ENCODE data around the gene DHFR2. TPM values are rescaled to one million over a fixed set of nuclear protein-coding genes. Genes with fewer than 3 reads are reported as not detected.
"Not testable (repeated sequence)": the region's sequence is repeated elsewhere in the genome, so short reads cannot be mapped to it uniquely, and the experiment has no call there.

The DHFR2 gene
- total RNA-seq = 2.9 TPM
- polyA plus RNA-seq = 1 to 10 TPM; 4.2 to 6.7 (median 4.9) TPM

- H3K9me3 Mint-ChIP-seq = no peaks in the 10 kb centered on the region
- H3K27me3 Mint-ChIP-seq = no peaks in the 10 kb centered on the region
- H3K27me3 ChIP-seq (ENCODE audit: control insufficient read depth, insufficient read depth, low read length) = no peaks in the 10 kb centered on the region
- H3K36me3 Mint-ChIP-seq = peaks cover 51% of the 10 kb centered on the region
- H3K4me3 Mint-ChIP-seq = peak within 1 kb of the TSS; percentile 96 to 99 (median 99)
- H3K36me3 ChIP-seq (ENCODE audit: control insufficient read depth, insufficient read depth, low read length) = peaks cover 6% of the 10 kb centered on the region
- ATAC-seq (ENCODE audit: low read depth in 2 of 2) (peak; percentile 84 to 87), DNase-seq (peak; percentile 82 to 95 (median 94))
- H3K9me3 ChIP-seq (ENCODE audit: control insufficient read depth in 2 of 2, low read length in 2 of 2) = no peaks in the 10 kb centered on the region
- H3K4me1 Mint-ChIP-seq = peaks cover 39 to 69% (median 55%) of the 10 kb centered on the region in 4 donors
- H3K4me3 ChIP-seq (ENCODE audit: low read depth, low read length) = peak within 1 kb of the TSS; percentile 96
- H3K27ac ChIP-seq (ENCODE audit: insufficient read depth, low read length, poor library complexity, severe bottlenecking) = peak within 1 kb of the TSS; percentile 97
- peaks cover 43% of the 10 kb centered on the region for H3K4me1 ChIP-seq (ENCODE audit: control insufficient read depth, insufficient read depth, low read length, poor library complexity, severe bottlenecking)
- H3K27ac Mint-ChIP-seq = peak within 1 kb of the TSS; percentile 99 to 100 (median 100)
These were observed at the start of gene DHFR2, which contains the start of gene NSUN3 for GRCh38 chr3:94062513-94063404. DHFR2 (minus strand) TSS chr3:94062916; CDS start chr3:94061511, 1,405 bp downstream. NSUN3 (plus strand) TSS chr3:94063061; CDS start chr3:94063127, 66 bp downstream.

DNA sequence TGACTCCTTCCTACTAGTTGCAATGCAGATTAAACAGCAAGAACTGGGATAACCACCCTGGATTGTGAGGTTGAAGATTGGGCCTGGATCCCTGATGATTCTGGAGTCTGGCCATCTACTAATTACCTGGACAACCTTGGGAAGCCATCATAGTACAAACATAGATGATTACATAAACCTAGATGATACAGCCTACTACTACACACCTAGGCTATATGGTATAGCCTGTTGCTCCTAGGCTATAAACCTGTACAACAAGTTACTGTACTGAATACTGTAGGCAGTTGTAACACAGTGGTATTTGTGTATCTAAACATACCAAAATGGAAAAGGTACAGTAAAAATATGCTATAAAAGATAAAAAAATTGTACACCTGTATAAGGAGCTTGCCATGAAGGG is 48.1 kb upstream of the DHFR2 start:
- Histone ChIP-seq H3K4me1 (ENCODE audit: control insufficient read depth, insufficient read depth, low read length, poor library complexity, severe bottlenecking) (no peaks in the 10 kb centered on the region), H3K27ac (ENCODE audit: insufficient read depth, low read length, poor library complexity, severe bottlenecking) (no peak overlapping the region), H3K27me3 (ENCODE audit: control insufficient read depth, insufficient read depth, low read length) (no peaks in the 10 kb centered on the region), H3K4me3 (ENCODE audit: low read depth, low read length) (no peak overlapping the region), H3K9me3 (ENCODE audit: control insufficient read depth in 2 of 2, low read length in 2 of 2) (no peaks in the 10 kb centered on the region), H3K36me3 (ENCODE audit: control insufficient read depth, insufficient read depth, low read length) (peaks cover 23% of the 10 kb centered on the region)
- Mint-ChIP-seq H3K9me3 (no peaks in the 10 kb centered on the region), H3K27ac (no peak overlapping the region), H3K36me3 (peaks cover 39% of the 10 kb centered on the region), H3K4me1 (peaks cover 4 to 13% (median 11%) of the 10 kb centered on the region in 4 donors), H3K27me3 (no peaks in the 10 kb centered on the region), H3K4me3 (no peak overlapping the region)
- ATAC-seq (ENCODE audit: low read depth in 2 of 2) (no peak), DNase-seq (no peak)

DNA sequence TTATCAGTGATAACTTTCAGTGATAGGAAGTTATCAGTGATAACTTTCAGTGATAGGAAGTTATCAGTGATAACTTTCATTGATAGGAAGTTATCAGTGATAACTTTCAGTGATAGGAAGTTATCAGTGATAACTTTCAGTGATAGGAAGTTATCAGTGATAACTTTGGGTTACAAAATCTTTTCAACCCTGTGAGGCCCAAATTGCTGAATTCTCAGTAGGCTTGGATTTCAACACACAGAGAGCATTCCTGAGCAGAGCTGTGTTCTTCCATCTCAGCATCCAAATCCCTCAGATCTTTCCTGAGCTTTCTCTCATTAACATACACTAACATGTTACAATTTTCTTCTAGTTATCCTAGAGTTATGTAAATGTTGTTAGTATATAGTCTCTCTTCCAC is 47.5 kb upstream of the DHFR2 start:
- not testable (repeated sequence) for H3K9me3 Mint-ChIP-seq; H3K27me3 ChIP-seq (ENCODE audit: control insufficient read depth, insufficient read depth, low read length); H3K4me3 ChIP-seq (ENCODE audit: low read depth, low read length); H3K27me3 Mint-ChIP-seq; H3K9me3 ChIP-seq (ENCODE audit: control insufficient read depth in 2 of 2, low read length in 2 of 2); H3K4me3 Mint-ChIP-seq; H3K4me1 ChIP-seq (ENCODE audit: control insufficient read depth, insufficient read depth, low read length, poor library complexity, severe bottlenecking); ATAC-seq (ENCODE audit: low read depth in 2 of 2); H3K27ac ChIP-seq (ENCODE audit: insufficient read depth, low read length, poor library complexity, severe bottlenecking); DNase-seq
- Mint-ChIP-seq H3K27ac (peak overlapping the region in 2 of 3 donors; percentile 32 to 36), H3K36me3 (peaks cover 45% of the 10 kb centered on the region), H3K4me1 (peaks cover 4 to 13% (median 9%) of the 10 kb centered on the region in 4 donors)
- peaks cover 26% of the 10 kb centered on the region for H3K36me3 ChIP-seq (ENCODE audit: control insufficient read depth, insufficient read depth, low read length)

DNA sequence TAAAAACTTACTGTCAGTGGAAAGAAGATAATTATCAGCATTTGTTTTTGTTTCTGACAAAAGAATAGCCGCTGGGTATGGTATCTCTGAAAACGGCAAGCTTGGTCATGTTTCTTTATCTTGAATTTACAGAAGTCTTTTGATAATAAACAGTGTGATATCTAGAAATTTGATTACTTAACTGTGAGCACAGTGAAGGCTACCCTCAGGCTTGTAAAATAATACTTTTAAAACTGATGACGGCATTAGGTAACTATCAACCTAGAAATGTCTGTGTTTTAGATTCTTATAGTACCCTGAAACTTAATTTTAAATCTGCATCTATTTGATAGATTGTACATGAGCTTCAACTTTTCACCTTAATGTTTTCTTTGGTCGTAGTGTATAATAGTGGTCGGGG is 43.6 kb upstream of the DHFR2 start:
- Mint-ChIP-seq H3K4me3 (no peak overlapping the region), H3K36me3 (peaks cover 33% of the 10 kb centered on the region), H3K27ac (peak overlapping the region in 2 of 3 donors; percentile 39 to 51), H3K4me1 (peaks cover 0 to 13% (median 3%) of the 10 kb centered on the region in 4 donors), H3K9me3 (no peaks in the 10 kb centered on the region), H3K27me3 (no peaks in the 10 kb centered on the region)
- no peak for DNase-seq
- Histone ChIP-seq H3K36me3 (ENCODE audit: control insufficient read depth, insufficient read depth, low read length) (peaks cover 36% of the 10 kb centered on the region), H3K4me1 (ENCODE audit: control insufficient read depth, insufficient read depth, low read length, poor library complexity, severe bottlenecking) (no peaks in the 10 kb centered on the region), H3K9me3 (ENCODE audit: control insufficient read depth in 2 of 2, low read length in 2 of 2) (no peaks in the 10 kb centered on the region), H3K4me3 (ENCODE audit: low read depth, low read length) (no peak overlapping the region), H3K27me3 (ENCODE audit: control insufficient read depth, insufficient read depth, low read length) (no peaks in the 10 kb centered on the region), H3K27ac (ENCODE audit: insufficient read depth, low read length, poor library complexity, severe bottlenecking) (no peak overlapping the region)
- no peak for ATAC-seq (ENCODE audit: low read depth in 2 of 2)

DNA sequence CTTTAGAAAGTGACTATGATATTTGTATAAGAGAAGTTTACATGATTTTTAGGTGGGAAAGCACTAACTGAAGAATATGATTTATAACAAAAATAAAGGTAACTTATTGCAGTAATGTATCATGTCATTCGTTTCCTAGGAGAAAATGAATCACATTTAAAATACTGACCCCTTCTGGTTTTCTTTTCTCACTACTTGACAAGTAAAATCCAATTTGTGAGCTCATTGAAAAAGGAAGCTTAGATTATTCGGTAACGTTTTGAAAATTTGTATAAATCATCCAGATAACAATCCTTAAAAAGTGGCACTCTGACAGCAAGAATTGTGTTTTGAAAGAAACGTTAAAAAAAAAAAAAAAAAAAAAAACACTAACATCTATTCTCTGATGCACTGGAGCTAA is 39.1 kb upstream of the DHFR2 start:
- Histone ChIP-seq H3K4me1 (ENCODE audit: control insufficient read depth, insufficient read depth, low read length, poor library complexity, severe bottlenecking) (no peaks in the 10 kb centered on the region), H3K4me3 (ENCODE audit: low read depth, low read length) (no peak overlapping the region), H3K36me3 (ENCODE audit: control insufficient read depth, insufficient read depth, low read length) (peaks cover 67% of the 10 kb centered on the region), H3K27me3 (ENCODE audit: control insufficient read depth, insufficient read depth, low read length) (no peaks in the 10 kb centered on the region), H3K27ac (ENCODE audit: insufficient read depth, low read length, poor library complexity, severe bottlenecking) (no peak overlapping the region), H3K9me3 (ENCODE audit: control insufficient read depth in 2 of 2, low read length in 2 of 2) (no peaks in the 10 kb centered on the region)
- H3K27me3 Mint-ChIP-seq = no peaks in the 10 kb centered on the region
- H3K9me3 Mint-ChIP-seq = no peaks in the 10 kb centered on the region
- no peak for ATAC-seq (ENCODE audit: low read depth in 2 of 2)
- H3K27ac Mint-ChIP-seq = no peak overlapping the region
- peaks cover 46% of the 10 kb centered on the region for H3K36me3 Mint-ChIP-seq
- H3K4me1 Mint-ChIP-seq = peaks cover 4 to 12% (median 5%) of the 10 kb centered on the region in 4 donors
- H3K4me3 Mint-ChIP-seq = no peak overlapping the region
- DNase-seq = peak in 1 of 3 donors; percentile 28

DNA sequence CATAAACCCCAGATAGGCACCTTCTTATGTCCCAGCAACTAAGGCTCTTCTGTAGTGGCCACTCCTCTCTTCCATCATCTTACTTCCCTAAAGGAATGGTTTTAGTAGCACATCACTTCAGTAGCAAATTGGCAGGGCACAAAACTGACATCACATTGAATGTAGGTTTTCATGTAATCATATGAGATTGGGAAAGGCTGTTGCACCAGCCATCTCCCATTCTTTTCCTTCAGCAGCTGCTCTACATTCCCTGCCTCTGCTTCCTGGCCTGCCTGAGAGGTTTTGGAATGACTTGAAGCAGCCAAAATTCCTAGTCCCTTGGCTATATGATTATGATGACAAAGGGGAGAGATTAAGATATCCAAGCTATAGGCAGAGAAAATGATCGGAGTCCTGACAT is 36.6 kb upstream of the DHFR2 start:
- no peaks in the 10 kb centered on the region for H3K9me3 ChIP-seq (ENCODE audit: control insufficient read depth in 2 of 2, low read length in 2 of 2)
- Mint-ChIP-seq H3K4me1 (peaks cover 4 to 12% (median 5%) of the 10 kb centered on the region in 4 donors), H3K27me3 (no peaks in the 10 kb centered on the region), H3K27ac (peak overlapping the region in 2 of 3 donors; percentile 5 to 18), H3K36me3 (peaks cover 43% of the 10 kb centered on the region), H3K4me3 (no peak overlapping the region), H3K9me3 (no peaks in the 10 kb centered on the region)
- H3K4me3 ChIP-seq (ENCODE audit: low read depth, low read length) = no peak overlapping the region
- no peaks in the 10 kb centered on the region for H3K27me3 ChIP-seq (ENCODE audit: control insufficient read depth, insufficient read depth, low read length)
- peaks cover 79% of the 10 kb centered on the region for H3K36me3 ChIP-seq (ENCODE audit: control insufficient read depth, insufficient read depth, low read length)
- ATAC-seq (ENCODE audit: low read depth in 2 of 2) (no peak), DNase-seq (no peak)
- H3K27ac ChIP-seq (ENCODE audit: insufficient read depth, low read length, poor library complexity, severe bottlenecking) = no peak overlapping the region
- no peaks in the 10 kb centered on the region for H3K4me1 ChIP-seq (ENCODE audit: control insufficient read depth, insufficient read depth, low read length, poor library complexity, severe bottlenecking)

DNA sequence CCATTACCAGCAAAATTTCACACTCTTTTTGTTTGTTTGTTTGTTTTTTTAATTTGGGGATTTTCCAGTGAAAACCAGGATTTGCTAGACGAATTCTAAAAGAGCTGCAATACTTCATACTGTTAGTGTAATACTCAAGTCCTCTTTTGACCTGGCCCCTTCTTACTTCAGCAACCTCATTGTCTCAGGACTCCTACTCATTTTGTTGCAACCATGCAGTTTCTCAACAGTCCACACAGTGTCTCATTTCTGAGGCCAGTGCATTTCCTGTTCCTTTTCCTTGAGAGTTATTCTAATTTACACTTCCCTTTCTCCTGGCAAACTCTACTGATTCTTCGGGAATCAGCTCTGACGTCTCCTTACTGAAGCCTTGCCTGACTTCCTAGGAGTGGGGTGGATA is 35.7 kb upstream of the DHFR2 start:
- no peak for ATAC-seq (ENCODE audit: low read depth in 2 of 2)
- peaks cover 77% of the 10 kb centered on the region for H3K36me3 ChIP-seq (ENCODE audit: control insufficient read depth, insufficient read depth, low read length)

More for the DNA sequence above, 35.7 kb upstream of the DHFR2 start:
- Histone ChIP-seq H3K27me3 (ENCODE audit: control insufficient read depth, insufficient read depth, low read length) (no peaks in the 10 kb centered on the region), H3K4me3 (ENCODE audit: low read depth, low read length) (no peak overlapping the region), H3K27ac (ENCODE audit: insufficient read depth, low read length, poor library complexity, severe bottlenecking) (no peak overlapping the region), H3K9me3 (ENCODE audit: control insufficient read depth in 2 of 2, low read length in 2 of 2) (no peaks in the 10 kb centered on the region), H3K4me1 (ENCODE audit: control insufficient read depth, insufficient read depth, low read length, poor library complexity, severe bottlenecking) (no peaks in the 10 kb centered on the region)
- Mint-ChIP-seq H3K27me3 (no peaks in the 10 kb centered on the region), H3K36me3 (peaks cover 46% of the 10 kb centered on the region), H3K4me3 (no peak overlapping the region), H3K9me3 (no peaks in the 10 kb centered on the region), H3K27ac (no peak overlapping the region), H3K4me1 (peaks cover 4 to 12% (median 6%) of the 10 kb centered on the region in 4 donors)
- DNase-seq = no peak

Data from CD4-positive, CD25-positive, alpha-beta regulatory T cell (primary cell).